Transverse colon (tissue), 4 donors: ENCODE results near the gene KCNJ1.

Source experiments
- EP300 ChIP-seq: sonication (generic); formaldehyde crosslinking; IDR thresholded peaks from one replicate; pipeline ENCODE4 v1.6.1; 2017; ENCODE audit warnings: antibody characterized with exemption, low read depth
- POLR2A ChIP-seq: fragments of 450-650 bp; IDR thresholded peaks from one replicate; pipeline ENCODE4 v1.6.1; 2016; ENCODE audit warnings: antibody characterized with exemption, mild to moderate bottlenecking, moderate library complexity
- POLR2AphosphoS5 ChIP-seq, 3 donors: sonication (generic); formaldehyde crosslinking; IDR thresholded peaks; one replicate each; pipeline ENCODE4 v1.6.1; 2016; ENCODE audit warnings: antibody characterized with exemption in 3 of 3
- TF ChIP-seq, protein P1 (sequence below), 5 experiments: fragments of 200-600 bp in 3 of 5; fragments of 450-650 bp in 2 of 5; sonication (generic) in 3 of 5; IDR thresholded peaks; 1 replicate in 2 of 5; 2 replicates in 3 of 5; pipeline ENCODE4 v1.5.1; 2016 to 2017; ENCODE audit warnings: antibody characterized with exemption in 5 of 5, inconsistent platforms in 3 of 5, mild to moderate bottlenecking in 2 of 5, moderate library complexity in 1 of 5

DNA sequence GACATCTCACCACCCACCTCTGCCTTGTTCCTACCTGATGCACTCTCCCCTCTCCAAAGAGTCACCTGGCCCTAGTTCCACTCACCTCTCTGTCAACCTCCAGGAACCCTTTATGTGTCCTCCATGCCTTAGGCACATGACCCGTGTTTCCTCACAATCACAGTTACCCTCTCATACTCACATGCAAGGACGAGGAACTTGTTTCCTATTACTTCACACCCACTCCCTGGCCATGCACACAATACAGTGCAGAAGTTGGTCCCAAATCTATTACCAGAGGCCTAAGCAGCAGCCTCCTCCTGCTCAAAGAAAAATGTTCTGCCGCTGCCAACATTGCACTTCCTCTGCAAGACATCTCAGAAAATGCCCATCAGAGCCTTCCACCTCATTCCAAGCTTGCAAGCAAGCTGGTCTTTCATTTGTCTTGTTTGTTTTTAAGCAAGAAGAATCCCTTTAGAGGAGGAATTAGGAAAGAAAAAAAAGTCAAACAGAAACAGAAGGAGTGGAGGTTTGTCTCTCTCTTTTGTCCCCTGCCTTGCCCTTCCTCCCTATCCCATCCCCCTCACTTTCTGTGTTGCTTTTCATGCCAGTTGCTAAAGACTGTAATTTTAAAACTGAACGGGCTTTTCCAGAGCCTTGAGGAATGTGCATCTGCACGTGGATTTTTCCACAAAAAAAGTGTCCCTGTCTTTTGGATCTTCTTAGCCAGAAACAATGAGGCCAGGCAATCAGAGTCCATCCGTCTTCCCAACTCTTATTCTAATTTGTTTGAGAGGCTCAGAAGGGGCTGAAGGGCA, 63.4 kb downstream of the KCNJ1 start:
- no peak for TF ChIP-seq POLR2A
- TF ChIP-seq, protein P1, sequence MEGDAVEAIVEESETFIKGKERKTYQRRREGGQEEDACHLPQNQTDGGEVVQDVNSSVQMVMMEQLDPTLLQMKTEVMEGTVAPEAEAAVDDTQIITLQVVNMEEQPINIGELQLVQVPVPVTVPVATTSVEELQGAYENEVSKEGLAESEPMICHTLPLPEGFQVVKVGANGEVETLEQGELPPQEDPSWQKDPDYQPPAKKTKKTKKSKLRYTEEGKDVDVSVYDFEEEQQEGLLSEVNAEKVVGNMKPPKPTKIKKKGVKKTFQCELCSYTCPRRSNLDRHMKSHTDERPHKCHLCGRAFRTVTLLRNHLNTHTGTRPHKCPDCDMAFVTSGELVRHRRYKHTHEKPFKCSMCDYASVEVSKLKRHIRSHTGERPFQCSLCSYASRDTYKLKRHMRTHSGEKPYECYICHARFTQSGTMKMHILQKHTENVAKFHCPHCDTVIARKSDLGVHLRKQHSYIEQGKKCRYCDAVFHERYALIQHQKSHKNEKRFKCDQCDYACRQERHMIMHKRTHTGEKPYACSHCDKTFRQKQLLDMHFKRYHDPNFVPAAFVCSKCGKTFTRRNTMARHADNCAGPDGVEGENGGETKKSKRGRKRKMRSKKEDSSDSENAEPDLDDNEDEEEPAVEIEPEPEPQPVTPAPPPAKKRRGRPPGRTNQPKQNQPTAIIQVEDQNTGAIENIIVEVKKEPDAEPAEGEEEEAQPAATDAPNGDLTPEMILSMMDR (IDR thresholded peaks at IDR 0.05), result no peak
- no peak for TF ChIP-seq EP300
- TF ChIP-seq POLR2AphosphoS5 (IDR thresholded peaks at IDR 0.05), result no peak
